Kidney epithelial cell (primary cell): ENCODE results near the gene TTC6. TPM values are rescaled to one million over a fixed set of nuclear protein-coding genes. Genes with fewer than 3 reads are reported as not detected.

Source experiments
- DNase-seq: peaks from one replicate; pipeline ENCODE4 v3.0.0-alpha.2; 2010; ENCODE audit warnings: low read depth
- H3K27me3 ChIP-seq: 2 replicates; pipeline ENCODE4 v1.6.0; 2011; ENCODE audit warnings: low read length; ENCODE audit not compliant: control insufficient read depth, insufficient read depth
- H3K36me3 ChIP-seq: 2 replicates; pipeline ENCODE4 v1.5.1; 2011; ENCODE audit warnings: low read length; ENCODE audit not compliant: control insufficient read depth, insufficient read depth
- H3K4me3 ChIP-seq: 2 replicates; pipeline ENCODE4 v1.5.1; 2011; ENCODE audit warnings: low read depth, mild to moderate bottlenecking, control low read depth, low read length
- total RNA-seq: library from RNA; depleted of rRNA; stranded (reverse); fragments of >200 nt; gene quantifications from 2 replicates; pipeline ENCODE4 v1.2.3, GENCODE V29; 2015
- TF ChIP-seq, protein P1 (sequence below): IDR thresholded peaks from 2 replicates; pipeline ENCODE4 v1.5.1; 2011; ENCODE audit warnings: mild to moderate bottlenecking, moderate library complexity, low read length, control low read depth, inconsistent platforms; ENCODE audit not compliant: insufficient read depth, poor library complexity, severe bottlenecking

TTC6 gene, protein sequence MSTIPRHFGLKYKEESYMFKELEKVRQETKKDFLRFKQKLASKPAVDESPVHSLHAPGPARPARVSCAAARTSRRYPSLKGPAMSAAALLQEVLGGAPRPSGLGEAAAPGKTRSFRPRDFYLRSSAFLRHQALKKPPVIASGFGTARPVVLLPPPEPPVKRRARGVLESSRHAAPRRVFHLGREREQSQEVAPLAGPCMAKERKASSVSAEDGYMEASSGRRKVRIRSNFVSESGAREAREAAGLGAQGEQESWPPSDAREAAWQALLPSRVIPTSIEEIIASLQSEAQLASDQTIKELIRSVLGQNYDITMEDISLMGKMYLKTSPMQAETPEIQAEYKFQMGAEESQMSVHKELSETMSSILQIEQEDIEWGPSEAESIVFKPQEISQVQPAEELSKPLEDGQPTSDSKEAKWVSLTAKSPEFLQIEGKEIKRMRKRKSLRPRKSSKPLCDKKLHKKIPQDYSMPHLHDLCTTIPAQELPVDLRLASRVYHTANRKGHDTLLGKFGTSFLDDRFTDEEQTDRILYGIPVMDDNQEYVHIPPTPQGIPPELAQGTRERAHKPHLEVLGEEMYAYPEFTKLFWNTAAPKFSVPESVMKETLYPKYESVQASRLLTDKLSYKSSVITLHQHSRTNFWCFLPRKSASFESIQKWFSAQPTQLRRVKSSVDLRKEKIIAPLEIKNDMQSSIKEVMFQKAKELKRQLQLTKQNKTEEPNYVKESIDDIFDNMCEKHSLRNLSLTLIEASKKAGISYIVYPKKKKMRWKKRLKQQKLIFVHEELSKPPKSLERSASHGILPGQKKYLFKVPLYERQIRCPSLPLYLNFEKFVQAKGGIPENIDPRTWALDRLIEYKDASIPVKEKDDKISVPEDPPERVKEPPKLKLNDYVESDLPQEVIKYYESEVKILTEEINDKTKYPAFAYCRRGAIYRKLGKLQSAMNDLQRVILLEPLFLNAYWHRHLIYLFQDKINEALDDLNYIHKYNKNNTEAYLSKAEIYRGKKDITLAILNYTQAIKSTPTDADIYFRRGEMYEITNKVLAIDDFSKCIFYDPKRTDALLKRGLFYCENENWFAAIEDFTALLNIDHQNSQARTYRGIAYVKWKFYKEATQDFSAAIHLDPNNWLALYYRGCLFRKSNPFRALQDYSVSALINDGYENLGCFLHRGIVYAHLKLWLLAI (N-terminal part only)
- total RNA-seq: 0.13 and 2.8 TPM in 2 replicates

DNA sequence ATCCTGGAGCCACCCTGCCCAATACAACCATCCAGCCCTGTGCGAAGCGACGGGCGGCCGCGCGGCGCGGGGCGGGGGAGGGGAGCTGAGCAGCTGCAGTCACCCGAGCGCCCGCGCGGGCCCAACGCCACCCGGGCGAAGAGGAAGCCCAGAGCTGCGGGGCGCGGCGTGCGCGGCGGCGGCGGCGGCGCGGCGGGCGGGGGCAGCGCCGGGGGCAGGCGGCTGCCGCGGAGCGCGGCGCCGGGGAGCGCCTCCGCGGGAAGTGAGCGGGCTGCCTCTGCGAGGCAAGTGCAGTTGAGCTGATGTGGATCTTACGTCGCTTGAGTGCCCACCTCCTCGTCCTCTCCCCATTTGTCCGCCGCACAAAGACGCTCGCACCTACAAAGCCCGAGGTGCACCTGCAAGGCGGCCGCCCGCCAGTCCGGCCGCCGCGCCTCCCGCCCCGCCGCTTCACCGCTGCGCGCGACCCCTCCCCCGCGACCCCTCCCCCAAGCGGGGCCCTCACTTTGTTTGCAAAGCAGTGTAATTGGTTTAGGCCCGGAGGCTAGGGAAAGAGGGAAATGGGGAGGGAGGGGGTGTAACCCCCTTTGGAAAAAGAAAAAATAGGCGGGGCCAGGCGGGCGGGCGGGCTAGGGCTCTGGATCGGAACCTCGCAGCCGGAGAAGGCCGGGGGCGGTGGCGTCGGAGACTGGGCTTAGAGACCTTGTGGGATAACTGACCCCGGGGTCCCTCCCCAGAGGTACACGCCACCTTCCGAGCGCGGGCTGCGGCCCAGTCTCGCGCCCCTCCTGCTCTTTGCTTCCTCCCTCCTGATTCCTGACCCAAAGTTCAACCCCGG is at the start of gene TTC6, which contains the start of gene FOXA1:
Gene TTC6 (plus strand): TSS at position 659 of the 838 bp plus-strand sequence. CDS start 26,436 bp downstream, outside the sequence.
Gene FOXA1 (minus strand): TSS at position 279 of the 838 bp plus-strand sequence. CDS start 277 bp downstream, at position 2.
- Histone ChIP-seq H3K4me3 (peak within 1 kb of the TSS; percentile 32), H3K36me3 (no peaks in the 10 kb centered on the region), H3K27me3 (peaks cover 82% of the 10 kb centered on the region)
- TF ChIP-seq, protein P1, sequence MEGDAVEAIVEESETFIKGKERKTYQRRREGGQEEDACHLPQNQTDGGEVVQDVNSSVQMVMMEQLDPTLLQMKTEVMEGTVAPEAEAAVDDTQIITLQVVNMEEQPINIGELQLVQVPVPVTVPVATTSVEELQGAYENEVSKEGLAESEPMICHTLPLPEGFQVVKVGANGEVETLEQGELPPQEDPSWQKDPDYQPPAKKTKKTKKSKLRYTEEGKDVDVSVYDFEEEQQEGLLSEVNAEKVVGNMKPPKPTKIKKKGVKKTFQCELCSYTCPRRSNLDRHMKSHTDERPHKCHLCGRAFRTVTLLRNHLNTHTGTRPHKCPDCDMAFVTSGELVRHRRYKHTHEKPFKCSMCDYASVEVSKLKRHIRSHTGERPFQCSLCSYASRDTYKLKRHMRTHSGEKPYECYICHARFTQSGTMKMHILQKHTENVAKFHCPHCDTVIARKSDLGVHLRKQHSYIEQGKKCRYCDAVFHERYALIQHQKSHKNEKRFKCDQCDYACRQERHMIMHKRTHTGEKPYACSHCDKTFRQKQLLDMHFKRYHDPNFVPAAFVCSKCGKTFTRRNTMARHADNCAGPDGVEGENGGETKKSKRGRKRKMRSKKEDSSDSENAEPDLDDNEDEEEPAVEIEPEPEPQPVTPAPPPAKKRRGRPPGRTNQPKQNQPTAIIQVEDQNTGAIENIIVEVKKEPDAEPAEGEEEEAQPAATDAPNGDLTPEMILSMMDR: no peak
- no peak for DNase-seq

DNA sequence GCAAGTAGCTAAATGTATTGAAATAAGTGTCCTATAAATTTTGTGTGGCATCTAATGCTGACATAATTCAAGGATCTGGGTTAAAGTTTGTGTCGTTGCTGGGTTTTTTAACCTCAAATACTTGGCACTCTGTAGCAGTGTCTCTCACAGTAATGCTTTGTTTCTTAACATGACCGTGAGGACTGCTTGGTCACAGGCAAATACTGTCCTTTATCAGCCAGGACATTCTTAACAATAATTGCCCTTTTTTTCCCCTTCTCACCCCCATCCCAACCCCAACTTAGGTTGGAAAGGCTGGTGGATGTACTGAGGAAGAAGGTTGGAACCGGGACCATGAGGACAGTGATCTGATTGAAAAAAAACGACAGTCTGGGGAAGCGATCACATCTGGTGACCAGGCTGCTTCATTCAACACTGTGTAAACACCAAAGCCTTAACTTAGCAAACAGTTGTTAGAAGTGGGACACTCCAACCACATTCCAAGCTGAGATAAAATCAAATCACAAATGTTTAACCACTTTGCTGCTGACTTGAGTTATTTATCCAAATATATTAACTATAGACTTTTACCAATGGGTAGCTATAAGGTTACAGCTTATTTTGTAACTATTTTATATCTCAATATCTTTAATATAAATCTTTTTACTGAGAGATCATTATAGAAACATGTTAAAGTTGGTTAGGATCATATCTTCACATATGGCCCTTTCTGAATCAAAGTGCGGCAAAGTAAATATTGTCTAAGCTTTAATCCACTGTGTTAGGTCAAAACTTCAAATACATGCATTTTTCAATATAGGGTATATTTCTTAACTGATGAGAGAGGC is 48.6 kb upstream of the TTC6 start:
- no peaks in the 10 kb centered on the region for H3K27me3 ChIP-seq
- no peak for DNase-seq
- H3K4me3 ChIP-seq: no peak overlapping the region
- TF ChIP-seq, protein P1: no peak
- no peaks in the 10 kb centered on the region for H3K36me3 ChIP-seq

DNA sequence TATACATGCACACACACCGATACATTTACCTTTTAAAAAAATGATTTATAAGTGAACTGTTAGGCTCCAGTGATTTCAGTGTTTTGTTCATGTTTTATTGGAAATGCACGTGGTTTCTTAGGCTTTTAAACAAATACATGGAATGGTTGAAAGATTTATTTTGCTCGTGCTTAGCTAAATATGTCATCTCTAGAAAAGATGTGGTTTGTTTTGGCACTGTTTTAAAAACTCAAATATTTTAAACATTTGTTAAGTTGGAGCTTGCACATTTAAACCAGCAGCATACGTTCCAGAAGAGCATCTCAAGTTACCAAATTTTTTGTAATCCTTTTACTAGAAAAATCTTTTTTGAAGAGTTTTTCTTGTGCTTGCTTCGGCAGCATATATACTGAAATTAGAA is 44.9 kb upstream of the TTC6 start:
- DNase-seq: no peak
- TF ChIP-seq, protein P1: no peak
- H3K27me3 ChIP-seq: no peaks in the 10 kb centered on the region
- H3K36me3 ChIP-seq: no peaks in the 10 kb centered on the region
- no peak overlapping the region for H3K4me3 ChIP-seq

DNA sequence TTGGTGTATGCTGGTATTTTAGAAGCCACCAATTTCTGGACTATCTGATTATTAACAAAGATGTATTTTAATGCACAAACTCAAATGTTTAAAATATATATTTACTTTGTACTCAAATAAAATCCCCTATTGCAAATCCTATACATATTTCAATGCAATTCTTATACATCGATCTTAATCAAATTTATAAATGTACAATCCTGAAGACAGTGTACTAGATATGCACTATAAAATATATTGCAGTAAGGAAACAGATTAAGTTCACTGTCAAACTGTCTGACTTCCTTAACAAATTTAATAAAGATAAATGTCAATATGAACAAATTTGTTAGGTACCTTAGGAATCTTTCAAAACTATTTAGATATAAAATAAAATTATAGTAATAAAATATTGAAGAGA is 44.3 kb upstream of the TTC6 start:
- TF ChIP-seq, protein P1: no peak
- H3K27me3 ChIP-seq: no peaks in the 10 kb centered on the region
- DNase-seq: no peak
- no peak overlapping the region for H3K4me3 ChIP-seq
- H3K36me3 ChIP-seq: no peaks in the 10 kb centered on the region
